T-helper 2 cell treated with Interferon-gamma antibody and Interleukin-4, amounts not matched to agents 100 ng/mL and 5 ng/mL, for 36 hours (primary cell): Measurements from ENCODE around the gene MICU2. TPM values are rescaled to one million over a fixed set of nuclear protein-coding genes. Genes with fewer than 3 reads are reported as not detected.

Source experiments
- intact Hi-C: fragments of 100-400 bp; cut with micrococcal nuclease; formaldehyde crosslinking; loops from one replicate; pipeline ENCODE4 v1.15.1; 2023
- total RNA-seq: library from RNA; stranded (reverse); gene quantifications from 2 replicates; pipeline ENCODE4 v1.2.3, GENCODE V29; 2022

The MICU2 gene
- total RNA-seq, 1 donor from 2014 or later, result 35.3 TPM

DNA sequence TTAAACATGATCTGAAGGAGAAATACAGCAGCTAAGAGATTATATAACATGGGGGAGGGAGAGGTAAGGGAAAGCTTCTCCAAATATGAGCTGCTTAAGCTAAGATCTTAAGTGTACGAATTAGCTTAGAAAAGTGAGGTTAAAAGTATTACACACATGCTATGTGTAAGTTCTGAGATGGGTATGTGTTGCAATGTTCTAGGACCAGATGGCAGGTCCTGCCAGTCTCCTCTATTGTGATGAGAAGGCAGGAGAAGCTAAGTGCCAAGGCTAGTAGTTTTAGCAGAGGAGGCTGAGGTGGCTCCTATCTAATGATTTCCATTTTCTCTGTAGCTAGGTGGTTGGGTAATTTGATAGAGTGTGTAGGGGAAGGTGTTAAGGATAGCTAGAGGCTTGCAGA lies 57.6 kb downstream of the MICU2 start:
- intact Hi-C loops, result no loop called here

DNA sequence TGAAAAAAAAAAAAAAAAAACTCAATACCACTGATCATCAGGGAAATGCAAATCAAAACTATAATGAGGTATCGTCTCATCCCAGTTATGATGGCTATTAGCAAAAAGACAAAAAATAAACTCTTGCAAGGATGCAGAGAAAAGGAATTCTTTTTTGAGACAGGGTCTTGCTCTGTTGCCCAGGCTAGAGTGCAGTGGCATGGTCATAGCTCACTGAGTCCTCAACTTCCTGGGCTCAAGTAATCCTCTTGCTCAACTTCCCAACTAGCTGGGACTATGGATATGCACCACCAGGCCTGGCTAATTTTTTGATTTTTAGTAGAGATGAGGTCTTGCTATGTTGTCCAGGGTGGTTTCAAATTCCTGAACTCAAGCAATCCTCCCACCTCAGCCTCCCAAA lies 59.5 kb downstream of the MICU2 start:
- intact Hi-C loops, result no loop called here

DNA sequence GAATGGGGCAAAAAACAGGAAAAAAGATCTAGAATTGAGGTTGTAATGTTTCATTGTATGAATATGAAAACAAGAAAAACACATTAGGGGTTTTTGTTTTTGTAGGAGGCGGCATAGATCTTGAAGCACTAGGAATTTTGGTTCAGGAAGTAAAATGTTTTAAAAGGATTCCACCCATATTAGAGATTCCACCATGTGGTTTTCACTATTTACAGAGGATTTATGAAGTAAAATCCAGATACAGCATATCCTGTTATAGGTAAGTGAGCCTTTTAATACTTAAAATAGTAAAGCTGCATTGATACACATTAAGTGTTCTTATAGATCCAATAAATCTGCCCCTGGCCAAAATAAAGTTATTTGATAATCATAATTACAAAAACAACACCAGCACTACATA lies 61.4 kb downstream of the MICU2 start:
- intact Hi-C loops, result no loop called here

DNA sequence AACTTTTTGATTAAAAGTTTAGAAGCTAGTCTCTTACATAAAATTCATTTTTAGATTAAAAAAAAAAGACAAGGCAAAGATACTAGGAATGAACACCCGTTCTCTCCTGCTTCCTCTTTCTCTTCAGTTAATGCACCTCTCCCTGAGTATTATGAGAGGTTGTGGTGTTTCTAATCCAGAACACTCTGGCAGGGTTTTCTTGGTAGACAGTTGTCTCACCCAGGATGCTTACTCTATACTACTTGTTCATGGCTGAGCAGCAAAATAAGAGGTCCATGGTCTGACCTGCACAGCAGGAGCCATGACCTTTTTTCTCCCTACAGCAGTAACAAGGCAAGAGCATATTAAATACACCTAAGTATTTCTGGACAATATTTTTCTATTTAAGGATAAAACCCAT lies 62.0 kb downstream of the MICU2 start:
- intact Hi-C loops, result no loop called here

DNA sequence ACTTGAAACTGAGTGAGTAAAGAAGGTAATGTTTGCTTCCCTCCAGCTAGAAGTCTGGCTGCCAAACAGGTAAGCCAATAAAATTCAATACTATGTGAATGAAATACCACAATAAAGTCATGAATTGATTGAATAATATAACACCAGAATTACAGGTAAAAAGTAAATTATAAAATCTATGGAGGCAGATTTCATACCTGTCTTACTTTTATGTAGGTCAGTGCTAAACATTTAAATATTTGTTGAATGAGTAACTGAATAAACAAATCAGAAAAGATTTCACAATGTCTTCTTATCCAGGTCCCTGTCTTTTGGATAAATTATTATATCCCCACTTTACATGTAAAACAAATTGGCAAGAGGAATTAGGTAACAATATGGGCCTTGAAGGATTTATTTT lies 62.7 kb downstream of the MICU2 start:
- intact Hi-C loops, result no loop called here

DNA sequence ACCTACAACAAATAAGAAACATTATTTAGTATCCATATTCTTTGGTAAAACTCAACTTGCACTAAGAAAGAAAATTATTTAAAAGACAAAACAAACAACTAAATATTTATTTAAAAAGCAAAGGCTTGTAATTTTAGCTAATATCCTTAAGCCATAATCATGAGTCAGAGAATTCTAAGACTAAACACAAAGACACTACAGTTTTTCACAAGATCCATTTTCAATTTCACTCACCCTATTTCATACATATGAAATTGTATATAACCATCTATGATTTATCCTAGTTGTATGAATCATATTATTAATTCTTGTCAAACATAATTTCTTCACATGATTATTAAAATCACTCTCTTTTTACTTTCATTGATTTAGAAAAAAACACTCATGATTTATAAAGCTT lies 64.3 kb downstream of the MICU2 start:
- intact Hi-C loops, result no loop called here

DNA sequence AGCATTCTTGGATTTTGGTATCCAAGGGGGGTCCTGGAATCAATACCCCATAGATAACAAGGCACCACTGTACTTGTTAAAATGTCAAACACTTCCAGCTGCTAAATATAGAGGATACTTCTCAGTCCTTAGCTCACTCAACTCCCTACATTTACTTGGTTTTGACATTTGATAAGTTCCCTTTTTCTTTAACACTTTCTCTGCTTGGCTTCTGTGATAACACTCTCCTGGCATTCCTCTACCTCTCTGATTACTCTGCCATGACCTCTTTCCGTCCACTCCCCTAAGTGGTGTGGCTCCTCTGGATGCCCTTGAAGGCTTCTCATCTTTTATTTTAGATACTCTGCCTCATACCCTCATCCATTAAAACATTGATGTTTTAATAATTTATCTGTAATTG lies 65.2 kb downstream of the MICU2 start:
- intact Hi-C loops, result no loop called here

DNA sequence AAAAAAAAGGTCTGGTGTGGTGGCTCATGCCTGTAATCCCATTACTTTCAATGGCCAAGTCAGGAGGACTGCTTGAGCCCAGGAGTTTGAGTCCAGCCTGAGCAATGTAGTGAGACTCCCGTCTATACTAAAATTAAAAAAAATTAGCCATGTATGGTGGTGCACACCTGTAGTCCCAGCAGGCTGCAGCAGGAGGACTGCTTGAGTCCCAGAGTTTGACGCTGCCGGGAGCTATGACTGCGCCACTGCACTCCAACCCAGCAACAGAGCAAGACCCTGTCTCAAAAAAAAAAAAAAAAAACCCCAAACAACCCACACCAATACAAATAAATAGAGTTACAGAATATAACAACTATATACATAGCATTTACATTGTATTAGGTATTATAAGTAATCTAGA lies 65.7 kb downstream of the MICU2 start:
- intact Hi-C loops, result no loop called here

DNA sequence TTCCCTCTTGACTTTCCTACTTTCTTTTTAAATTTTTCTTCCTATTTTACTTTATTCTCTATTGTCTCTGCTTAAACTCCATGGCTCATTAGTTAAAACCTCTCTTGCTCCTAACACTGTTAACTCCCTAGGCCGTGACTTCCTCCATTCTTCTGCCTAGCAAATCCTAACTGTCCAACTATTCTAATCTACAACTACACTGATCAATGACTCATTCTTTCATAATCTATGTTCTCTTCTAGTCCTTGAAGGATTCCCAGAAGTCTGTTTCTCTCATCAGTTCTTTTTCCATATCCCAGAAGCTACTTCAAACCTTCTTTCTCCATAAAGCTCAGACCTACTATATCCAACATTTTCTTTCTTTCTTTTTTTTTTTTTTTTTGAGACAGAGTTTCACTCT lies 66.9 kb downstream of the MICU2 start:
- intact Hi-C loops, result no loop called here

DNA sequence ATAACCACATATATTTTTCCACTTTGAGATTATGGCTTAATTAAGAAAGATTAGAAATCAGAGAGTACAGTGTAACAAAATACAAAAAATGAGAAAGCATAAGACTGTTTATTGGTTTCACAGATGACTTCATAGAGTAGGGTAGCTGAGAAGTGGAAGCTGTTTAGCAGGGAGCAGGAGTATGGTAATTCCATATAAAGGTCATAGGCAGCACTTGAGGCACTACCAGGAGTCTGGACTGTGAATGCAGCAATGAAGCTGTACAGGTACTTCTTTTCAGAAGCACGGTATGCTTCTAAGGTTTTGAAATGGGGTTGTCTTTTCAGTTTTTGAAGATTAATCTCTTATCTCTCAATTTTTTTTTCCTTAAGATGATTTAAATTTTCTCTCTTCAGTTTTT lies 69.2 kb downstream of the MICU2 start:
- intact Hi-C loops, result no loop called here

DNA sequence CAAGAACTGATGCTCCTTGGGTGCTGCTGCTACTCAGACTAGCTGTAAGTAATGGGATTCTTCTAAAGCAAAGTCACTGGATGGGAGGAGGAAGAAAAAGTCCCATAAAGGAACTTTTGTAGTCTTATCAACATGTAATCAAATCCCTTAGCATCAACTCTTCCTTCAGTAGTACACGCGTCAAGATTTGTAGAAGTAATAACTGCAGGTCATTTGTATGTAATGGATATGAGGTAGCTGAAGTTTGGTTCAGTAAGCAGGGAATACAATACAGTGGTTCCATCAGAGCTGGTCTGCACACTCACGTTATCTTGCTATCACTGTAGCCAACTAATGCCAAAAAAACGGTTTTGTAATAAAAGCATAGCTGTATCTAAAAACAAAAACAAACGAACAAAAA lies 72.5 kb downstream of the MICU2 start:
- intact Hi-C loops, result no loop called here

DNA sequence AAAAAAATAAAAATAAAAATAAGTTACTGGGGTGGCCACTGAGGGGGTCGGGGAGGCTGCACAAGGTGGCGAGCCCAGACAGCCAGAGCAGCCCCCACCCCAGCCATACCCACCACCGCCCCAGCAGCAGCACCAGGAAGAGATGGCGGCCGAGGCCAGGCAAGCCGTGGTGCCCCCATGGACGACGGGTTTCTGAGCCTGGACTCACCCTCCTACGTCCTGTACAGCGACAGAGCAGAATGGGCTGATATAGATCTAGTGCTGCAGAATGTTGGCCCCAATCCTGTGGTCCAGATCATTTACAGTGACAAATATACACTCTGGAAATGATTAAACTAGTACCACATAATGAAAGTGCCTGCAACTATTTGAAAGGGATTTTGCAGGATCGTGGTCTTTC lies 73.3 kb downstream of the MICU2 start:
- intact Hi-C loops, result no loop called here

DNA sequence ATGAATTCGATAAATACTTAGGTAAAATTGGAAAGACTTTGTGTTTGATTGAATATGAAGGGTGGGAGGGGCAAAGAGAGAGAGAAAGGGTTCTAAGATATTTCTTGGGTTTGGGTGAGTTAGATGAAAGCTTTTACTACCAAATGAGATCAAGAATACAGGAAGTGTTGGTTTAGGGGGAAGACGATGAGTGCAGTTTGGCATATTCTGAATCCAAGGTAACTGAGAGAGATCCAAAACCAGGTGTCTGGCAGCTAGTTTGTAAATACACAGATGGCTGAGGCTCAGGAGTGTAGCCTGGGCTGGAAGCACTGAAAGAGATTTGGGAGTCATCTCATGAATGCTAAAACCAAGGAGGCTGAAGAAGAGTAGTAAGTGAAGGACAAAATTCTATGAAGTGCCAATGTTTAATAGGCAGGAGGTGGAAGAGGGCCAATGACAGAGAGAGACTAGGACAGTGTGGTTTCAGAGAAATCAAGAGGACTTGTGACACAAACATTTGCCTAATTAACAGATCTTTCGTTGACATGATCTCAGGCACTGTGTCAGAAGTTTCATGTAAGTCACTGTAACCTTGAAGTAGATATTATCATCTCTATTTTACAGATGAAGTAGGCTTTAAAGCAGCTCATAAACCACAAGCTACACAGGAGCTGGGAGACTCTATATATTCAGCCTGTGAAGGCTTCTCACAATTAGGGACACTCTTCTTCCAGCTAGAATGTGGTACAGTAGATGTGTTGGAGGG lies 74.7 kb downstream of the MICU2 start:
- intact Hi-C loops, result loop anchor here (1.0 kb wide), 1 partner anchor 74 kb away; no protein-coding TSS in a partner anchor

DNA sequence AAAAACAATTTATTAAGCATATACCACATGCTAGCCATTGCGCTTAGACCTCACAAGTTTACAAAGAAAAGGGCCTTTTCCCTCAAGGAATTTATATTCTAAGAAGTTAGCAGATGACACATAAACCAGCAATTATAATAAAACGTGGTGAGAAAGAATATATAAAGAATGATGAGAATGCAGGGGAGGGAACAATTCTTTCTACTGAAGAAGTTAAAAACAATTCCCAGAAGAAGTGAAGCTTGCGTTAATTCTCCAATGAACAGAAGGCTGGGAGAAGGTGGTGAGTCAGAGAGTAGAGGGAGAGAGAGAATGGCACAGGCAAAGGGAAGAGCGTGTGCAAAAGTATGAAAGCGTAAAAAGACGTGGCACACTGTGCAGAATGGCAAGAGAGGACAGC lies 75.4 kb downstream of the MICU2 start:
- intact Hi-C loops, result loop anchor here (1.0 kb wide), 1 partner anchor 75 kb away; no protein-coding TSS in a partner anchor

DNA sequence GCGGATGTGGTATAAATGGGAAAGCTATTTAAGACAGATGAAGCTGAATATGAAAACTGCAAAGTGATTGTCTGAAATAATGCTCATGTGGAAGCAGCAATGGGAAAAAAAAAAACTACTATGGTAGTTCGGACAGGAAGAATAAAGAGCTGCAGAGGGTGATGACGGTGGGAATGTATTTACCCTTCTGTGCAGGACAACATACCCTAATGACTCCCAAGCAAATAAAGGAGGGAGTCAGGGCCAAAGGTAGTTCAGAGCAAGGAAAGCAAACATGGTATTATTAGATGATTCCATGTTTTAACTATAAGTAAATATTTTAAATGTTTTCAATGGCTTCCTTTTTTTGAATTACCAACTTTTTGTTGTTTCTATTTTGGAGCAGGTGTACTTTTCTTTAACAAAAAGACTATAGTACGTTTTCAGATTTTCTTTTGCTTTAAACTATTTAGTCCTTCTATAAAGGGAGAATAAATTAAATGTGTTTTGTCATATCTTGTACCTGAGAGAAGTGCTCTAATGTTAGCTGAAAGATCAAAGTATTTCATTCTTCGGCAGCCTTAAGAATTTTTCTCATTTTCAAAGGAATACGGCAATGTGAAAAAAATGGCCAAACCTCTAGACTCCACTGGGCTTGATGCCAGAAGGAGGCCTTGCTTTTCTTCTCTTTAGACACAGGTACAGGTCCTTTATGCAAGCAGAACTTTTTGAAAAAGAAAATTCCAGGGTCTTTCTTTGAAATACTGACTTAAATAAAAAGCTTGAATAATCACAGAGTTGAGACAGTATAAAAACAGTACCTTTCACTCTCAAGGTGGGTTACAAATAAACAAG lies 77.0 kb downstream of the MICU2 start:
- intact Hi-C loops, result no loop called here

DNA sequence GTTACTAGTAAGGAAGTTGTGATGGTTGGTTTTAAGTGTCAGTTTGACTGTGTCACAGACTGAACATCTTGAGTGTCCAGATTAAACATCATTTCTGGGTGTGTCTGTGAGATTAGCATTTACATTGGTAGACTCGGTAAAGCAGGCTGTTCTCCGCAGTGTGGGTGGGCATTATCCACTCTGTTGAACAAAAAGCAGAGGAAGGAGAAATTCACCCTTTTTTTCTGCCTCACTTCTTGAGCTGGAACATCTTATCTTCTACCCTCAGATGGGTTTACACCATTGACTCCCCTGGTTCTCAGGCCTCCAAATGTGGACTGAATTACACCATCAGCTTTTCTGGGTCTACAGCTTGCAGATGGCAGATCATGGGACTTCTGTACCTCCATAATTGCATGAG lies 81.1 kb downstream of the MICU2 start:
- intact Hi-C loops, result no loop called here

DNA sequence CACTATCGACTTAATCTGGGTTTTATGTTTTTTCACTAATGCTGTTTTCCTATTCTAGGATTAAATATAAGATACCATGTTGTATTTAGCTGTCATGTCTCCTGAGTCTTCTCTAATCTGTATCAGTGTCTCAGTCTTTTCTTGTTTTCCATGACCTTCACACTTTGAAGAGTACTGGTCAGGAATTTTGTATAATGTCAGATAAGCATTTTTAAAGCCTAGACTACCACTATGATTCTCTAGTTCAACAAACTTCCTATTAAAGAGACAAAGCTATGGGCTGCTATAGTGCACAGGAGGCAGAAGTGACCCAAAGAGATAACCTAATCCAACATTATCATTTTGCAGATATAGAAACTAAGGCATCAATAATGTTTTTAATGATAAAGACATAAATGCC lies 81.8 kb downstream of the MICU2 start:
- intact Hi-C loops, result no loop called here

DNA sequence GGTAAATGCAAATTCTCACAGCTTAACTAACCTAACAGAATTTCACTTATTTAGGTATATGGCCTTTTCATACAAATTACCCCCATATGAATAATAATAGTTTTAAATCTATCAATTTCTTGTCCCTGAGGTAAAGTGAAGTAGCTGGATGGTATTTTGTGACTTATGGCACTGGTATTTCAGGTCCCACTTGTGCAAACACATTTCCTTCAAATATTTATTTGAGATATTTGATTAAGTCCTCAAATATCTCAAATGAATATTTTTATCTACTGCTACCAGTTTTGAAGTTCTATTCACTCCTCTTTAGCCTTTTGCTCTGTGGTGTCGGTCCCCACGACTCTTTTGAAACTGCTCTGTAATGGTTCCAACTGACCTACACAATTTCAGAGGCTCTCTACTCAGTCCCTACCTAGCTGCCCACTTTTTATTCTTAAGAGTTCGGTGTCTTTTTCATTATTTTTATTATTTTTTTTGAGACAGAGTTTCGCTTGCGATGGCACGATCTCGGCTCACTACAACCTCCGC lies 85.3 kb downstream of the MICU2 start:
- intact Hi-C loops, result no loop called here

DNA sequence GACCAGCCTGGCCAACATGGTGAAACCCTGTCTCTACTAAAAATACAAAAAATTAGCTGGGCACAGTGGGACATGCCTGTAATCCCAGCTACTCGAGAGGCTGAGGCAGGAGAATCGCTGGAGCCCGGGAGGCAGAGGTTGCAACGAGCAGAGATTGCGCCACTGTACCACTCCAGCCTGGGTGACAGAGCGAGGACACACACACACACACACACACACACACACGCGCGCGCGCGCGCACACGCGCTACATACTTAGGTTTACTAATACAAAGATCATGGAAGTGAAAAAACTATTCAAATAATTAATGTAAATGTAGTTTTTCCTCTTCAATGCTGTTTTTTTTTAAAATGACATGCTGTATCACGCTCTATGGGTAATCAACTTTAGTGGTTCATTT lies 86.4 kb downstream of the MICU2 start:
- intact Hi-C loops, result no loop called here

DNA sequence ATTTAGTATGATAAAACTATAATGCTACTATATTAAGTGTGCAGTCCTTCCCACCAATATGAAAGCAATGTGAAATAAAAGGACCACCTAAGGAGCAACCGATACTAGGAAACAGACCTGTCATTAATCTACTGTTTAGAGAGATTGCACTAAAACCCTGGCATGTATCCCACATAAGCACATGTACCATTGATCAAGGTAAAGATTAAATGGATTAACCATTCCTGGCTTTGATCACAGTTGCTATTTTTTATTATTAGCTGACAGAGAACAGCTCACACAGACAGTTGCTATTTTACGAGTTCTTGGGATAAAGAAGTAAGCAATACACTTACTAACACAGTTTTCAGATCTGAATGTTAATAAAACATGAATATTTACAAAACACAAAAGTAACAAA lies 87.2 kb downstream of the MICU2 start:
- intact Hi-C loops, result no loop called here

DNA sequence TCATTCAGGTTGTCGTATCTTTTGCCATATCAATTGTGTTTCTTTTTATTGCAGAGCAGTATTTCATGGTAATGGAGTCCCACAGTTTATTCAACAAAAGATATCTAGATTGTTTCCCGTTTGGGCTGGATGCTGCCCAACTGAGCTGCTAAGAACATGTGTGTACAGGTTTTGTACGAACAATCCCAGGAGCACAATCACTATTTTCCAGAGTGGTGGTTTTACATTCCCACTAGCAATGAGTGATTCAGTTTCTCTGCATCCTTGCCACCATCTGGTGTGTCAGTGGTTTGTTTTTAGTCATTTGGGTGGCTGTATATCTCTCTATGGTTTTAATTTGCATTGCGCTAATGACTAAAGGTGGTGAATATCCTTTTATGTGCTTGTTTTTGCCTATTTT lies 92.1 kb downstream of the MICU2 start:
- intact Hi-C loops, result no loop called here

DNA sequence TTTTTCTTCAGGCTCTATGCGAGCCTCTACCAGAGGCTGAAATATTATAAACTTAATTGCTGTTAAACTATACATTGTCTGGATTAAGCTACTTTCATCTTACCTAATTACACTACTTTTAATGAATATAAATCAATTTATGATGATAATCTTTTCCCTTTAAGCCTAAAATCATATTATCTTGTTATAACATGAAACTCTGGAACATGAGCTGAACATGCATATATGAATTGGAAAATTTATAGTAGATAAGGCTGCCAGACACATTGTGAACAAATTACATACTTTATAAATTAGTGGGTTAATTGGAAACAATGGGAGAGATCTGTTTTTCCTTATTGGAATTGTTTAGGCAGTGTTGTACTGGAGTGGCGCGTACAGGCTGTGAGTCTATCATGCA lies 99.6 kb downstream of the MICU2 start:
- intact Hi-C loops, result no loop called here

DNA sequence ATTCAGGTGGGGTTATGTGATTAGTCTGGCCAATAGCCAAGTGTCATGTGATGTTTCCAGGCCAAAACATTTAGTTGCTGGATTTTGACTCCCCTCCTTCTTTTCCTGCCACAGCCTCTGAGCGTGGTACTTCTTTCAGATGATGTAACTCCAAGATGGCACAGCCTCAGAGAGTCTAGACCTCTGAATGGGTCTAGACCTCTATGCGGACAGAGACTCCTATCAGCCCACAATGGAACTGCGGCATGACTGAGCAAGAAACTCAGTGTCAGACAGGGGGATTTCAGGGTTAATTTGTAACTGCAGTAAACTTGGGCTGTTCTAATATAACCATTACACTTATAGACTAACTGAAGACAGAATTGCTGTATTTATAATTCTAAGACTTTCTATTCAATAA lies 102.3 kb downstream of the MICU2 start:
- intact Hi-C loops, result no loop called here
